Transverse colon (tissue), 3 donors: ENCODE measurements around the gene NISCH.

Source experiments
- POLR2A ChIP-seq: fragments of 450-650 bp; IDR thresholded peaks from one replicate; pipeline ENCODE4 v1.6.1; 2016; ENCODE audit warnings: antibody characterized with exemption, mild to moderate bottlenecking, moderate library complexity
- TF ChIP-seq, protein P1 (sequence below), 5 experiments: fragments of 200-600 bp in 3 of 5; fragments of 450-650 bp in 2 of 5; sonication (generic) in 3 of 5; IDR thresholded peaks; 1 replicate in 2 of 5; 2 replicates in 3 of 5; pipeline ENCODE4 v1.5.1; 2016 to 2017; ENCODE audit warnings: antibody characterized with exemption in 5 of 5, inconsistent platforms in 3 of 5, mild to moderate bottlenecking in 2 of 5, moderate library complexity in 1 of 5

DNA sequence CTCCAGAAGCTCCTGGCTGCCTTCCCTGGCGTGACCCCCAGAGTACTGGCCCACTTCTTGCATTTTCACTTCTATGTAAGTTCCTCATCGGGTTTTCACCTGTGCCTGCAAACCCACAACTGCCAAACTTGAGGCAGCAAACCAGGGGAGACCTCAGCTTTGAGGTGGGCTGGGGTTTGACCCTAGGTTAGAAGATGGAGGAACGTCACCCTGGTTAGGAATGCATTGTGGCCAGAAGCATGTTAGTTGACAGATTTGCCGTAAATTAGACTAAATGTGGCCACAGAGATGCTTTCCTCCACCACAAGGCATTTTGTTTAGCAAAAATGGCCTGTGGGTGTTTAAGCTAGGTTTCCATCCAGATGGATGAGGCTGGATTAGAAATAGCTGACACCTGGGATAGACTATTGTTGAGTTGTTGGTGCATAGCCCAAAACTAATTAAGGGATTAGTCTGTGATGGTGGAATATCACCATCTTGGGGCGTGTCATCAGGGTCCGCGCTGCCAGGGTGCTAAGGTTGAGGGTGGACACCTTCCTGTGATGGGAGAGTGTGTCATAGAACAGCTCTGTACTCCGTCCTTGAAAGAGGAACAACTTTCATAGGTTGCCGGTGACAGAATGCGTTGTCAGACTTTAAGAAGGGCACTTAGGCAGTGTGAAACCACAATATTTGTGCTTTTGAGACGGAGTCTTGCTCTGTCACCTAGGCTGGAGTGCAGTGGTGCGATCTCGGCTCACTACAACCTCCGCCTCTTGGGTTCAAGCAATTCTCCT lies 3.6 kb downstream of the NISCH start:
- TF ChIP-seq, protein P1, sequence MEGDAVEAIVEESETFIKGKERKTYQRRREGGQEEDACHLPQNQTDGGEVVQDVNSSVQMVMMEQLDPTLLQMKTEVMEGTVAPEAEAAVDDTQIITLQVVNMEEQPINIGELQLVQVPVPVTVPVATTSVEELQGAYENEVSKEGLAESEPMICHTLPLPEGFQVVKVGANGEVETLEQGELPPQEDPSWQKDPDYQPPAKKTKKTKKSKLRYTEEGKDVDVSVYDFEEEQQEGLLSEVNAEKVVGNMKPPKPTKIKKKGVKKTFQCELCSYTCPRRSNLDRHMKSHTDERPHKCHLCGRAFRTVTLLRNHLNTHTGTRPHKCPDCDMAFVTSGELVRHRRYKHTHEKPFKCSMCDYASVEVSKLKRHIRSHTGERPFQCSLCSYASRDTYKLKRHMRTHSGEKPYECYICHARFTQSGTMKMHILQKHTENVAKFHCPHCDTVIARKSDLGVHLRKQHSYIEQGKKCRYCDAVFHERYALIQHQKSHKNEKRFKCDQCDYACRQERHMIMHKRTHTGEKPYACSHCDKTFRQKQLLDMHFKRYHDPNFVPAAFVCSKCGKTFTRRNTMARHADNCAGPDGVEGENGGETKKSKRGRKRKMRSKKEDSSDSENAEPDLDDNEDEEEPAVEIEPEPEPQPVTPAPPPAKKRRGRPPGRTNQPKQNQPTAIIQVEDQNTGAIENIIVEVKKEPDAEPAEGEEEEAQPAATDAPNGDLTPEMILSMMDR (IDR thresholded peaks at IDR 0.05): no peak
- no peak for TF ChIP-seq POLR2A
